HL-60 (cell line): Measurements from ENCODE around the gene KCTD15.

Experiments
- DNase-seq, 2 experiments: peaks; one replicate each; pipeline ENCODE4 v3.0.0-alpha.2; 2010 to 2020; ENCODE audit warnings: low read depth in 1 of 2, low spot score in 1 of 2
- H3K27ac ChIP-seq: fragments of 250-450 bp; sonication (Bioruptor Pico); replicated peaks from 2 replicates; pipeline ENCODE4 v1.5.1; 2020; ENCODE audit warnings: mild to moderate bottlenecking, moderate library complexity
- H3K27me3 ChIP-seq: fragments of 250-450 bp; sonication (Bioruptor Pico); 2 replicates; pipeline ENCODE4 v1.5.1; 2021; ENCODE audit warnings: mild to moderate bottlenecking, moderate library complexity; ENCODE audit not compliant: insufficient read depth, poor library complexity, severe bottlenecking
- H3K4me3 ChIP-seq: replicated peaks from 2 replicates; pipeline ENCODE4 v1.5.1; 2011; ENCODE audit warnings: mild to moderate bottlenecking, control low read depth, low read length; ENCODE audit not compliant: insufficient read depth
- GABPA ChIP-seq: IDR thresholded peaks from 2 replicates; pipeline ENCODE4 v1.6.1; 2012; ENCODE audit warnings: low read depth
- POLR2AphosphoS5 ChIP-seq: IDR thresholded peaks from 2 replicates; pipeline ENCODE4 v1.6.1; 2012; ENCODE audit warnings: low read depth
- SPI1 ChIP-seq: IDR thresholded peaks from 2 replicates; pipeline ENCODE4 v1.6.1; 2012; ENCODE audit warnings: low read depth, mild to moderate bottlenecking, borderline replicate concordance
- TF ChIP-seq, protein P1 (sequence below): IDR thresholded peaks from one replicate; pipeline ENCODE4 v1.5.1; 2011; ENCODE audit warnings: low read length, control low read depth, inconsistent platforms; ENCODE audit not compliant: insufficient read depth
- TF ChIP-seq, protein P2 (sequence below): IDR thresholded peaks from 2 replicates; pipeline ENCODE4 v1.6.1; 2012; ENCODE audit warnings: low read depth; ENCODE audit not compliant: insufficient replicate concordance

Gene KCTD15

DNA sequence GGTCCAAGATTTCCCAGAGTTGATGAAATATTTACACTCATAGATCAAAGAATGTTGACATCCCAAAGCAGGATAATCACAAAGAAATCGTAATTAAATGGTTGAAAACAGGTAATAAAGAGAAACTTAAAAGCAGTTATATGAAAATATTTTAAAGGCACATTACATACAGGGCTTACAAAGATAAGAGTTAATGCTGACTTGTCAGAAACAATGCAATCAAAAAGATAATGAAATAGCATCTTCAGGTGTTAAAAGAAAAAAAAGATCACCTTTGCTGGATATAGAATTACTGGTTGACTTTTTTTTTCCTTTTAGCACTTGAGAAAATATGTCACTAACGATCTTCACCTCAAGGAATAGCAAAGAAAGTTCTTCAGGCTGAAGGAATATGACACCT lies 48.8 kb downstream of the KCTD15 start:
- DNase-seq: no peak
- Histone ChIP-seq H3K27me3 (no peaks in the 10 kb centered on the region), H3K27ac (no peak overlapping the region), H3K4me3 (no peak overlapping the region)
- TF ChIP-seq POLR2AphosphoS5 (no peak), SPI1 (no peak), GABPA (no peak)

DNA sequence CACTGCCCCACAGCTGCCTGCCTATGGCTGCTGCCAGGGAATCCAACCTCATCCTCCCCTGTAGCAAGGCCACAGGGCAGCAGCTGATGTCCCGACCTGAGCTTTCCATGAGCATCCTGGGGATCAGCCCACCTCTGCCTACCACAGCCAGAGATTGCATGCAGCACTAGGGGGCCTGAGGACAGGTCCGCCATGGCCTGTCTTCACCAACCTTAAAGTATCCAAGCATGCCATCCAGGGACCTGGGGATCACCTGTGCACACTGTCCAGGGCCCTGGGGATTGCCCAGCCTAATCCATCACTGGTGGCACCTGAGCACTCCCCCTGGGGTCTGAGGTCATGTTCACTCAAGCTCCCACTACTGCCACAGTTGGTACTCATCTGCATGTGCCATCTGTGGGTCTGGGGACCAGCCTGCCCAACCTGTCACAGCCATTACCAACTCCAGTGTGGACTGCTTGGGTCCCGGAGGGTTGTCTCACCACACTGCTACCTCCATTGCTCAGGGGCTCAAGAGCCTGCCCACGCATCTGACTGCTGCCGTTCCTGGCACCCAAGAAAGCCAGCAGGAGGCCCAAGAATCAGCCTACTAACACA lies 53.0 kb downstream of the KCTD15 start:
- Histone ChIP-seq H3K27me3 (no peaks in the 10 kb centered on the region), H3K27ac (no peak overlapping the region), H3K4me3 (no peak overlapping the region)
- no peak for TF ChIP-seq SPI1
- TF ChIP-seq, protein P1, sequence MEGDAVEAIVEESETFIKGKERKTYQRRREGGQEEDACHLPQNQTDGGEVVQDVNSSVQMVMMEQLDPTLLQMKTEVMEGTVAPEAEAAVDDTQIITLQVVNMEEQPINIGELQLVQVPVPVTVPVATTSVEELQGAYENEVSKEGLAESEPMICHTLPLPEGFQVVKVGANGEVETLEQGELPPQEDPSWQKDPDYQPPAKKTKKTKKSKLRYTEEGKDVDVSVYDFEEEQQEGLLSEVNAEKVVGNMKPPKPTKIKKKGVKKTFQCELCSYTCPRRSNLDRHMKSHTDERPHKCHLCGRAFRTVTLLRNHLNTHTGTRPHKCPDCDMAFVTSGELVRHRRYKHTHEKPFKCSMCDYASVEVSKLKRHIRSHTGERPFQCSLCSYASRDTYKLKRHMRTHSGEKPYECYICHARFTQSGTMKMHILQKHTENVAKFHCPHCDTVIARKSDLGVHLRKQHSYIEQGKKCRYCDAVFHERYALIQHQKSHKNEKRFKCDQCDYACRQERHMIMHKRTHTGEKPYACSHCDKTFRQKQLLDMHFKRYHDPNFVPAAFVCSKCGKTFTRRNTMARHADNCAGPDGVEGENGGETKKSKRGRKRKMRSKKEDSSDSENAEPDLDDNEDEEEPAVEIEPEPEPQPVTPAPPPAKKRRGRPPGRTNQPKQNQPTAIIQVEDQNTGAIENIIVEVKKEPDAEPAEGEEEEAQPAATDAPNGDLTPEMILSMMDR: no peak
- TF ChIP-seq, protein P2, sequence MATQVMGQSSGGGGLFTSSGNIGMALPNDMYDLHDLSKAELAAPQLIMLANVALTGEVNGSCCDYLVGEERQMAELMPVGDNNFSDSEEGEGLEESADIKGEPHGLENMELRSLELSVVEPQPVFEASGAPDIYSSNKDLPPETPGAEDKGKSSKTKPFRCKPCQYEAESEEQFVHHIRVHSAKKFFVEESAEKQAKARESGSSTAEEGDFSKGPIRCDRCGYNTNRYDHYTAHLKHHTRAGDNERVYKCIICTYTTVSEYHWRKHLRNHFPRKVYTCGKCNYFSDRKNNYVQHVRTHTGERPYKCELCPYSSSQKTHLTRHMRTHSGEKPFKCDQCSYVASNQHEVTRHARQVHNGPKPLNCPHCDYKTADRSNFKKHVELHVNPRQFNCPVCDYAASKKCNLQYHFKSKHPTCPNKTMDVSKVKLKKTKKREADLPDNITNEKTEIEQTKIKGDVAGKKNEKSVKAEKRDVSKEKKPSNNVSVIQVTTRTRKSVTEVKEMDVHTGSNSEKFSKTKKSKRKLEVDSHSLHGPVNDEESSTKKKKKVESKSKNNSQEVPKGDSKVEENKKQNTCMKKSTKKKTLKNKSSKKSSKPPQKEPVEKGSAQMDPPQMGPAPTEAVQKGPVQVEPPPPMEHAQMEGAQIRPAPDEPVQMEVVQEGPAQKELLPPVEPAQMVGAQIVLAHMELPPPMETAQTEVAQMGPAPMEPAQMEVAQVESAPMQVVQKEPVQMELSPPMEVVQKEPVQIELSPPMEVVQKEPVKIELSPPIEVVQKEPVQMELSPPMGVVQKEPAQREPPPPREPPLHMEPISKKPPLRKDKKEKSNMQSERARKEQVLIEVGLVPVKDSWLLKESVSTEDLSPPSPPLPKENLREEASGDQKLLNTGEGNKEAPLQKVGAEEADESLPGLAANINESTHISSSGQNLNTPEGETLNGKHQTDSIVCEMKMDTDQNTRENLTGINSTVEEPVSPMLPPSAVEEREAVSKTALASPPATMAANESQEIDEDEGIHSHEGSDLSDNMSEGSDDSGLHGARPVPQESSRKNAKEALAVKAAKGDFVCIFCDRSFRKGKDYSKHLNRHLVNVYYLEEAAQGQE: no peak
- TF ChIP-seq GABPA: no peak
- TF ChIP-seq POLR2AphosphoS5: no peak
- DNase-seq: no peak

DNA sequence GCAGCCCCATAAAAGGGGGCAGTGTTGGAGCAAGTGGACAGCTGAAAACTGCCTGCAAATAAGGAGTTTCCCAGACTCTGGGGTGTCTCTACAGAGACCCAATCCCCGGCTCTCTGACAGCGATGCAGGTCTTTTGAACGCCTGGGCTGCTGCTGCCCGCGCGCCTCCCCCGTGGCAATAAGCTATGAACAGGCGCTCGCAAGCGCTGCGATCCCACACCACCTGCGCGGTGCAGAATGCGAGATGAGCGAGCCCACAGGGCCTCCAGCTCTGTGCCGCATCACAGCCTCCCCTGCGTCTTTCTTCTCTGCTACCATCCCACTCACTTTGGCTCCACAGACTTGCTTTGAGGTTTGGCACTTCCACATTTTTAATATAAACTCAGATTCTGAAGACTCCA lies 62.3 kb downstream of the KCTD15 start:
- Histone ChIP-seq H3K27me3 (peaks cover 3% of the 10 kb centered on the region), H3K4me3 (no peak overlapping the region), H3K27ac (no peak overlapping the region)
- TF ChIP-seq GABPA: no peak
- no peak for TF ChIP-seq SPI1
- TF ChIP-seq POLR2AphosphoS5: no peak
- TF ChIP-seq, protein P2: no peak
- TF ChIP-seq, protein P1: no peak
- DNase-seq: no peak

DNA sequence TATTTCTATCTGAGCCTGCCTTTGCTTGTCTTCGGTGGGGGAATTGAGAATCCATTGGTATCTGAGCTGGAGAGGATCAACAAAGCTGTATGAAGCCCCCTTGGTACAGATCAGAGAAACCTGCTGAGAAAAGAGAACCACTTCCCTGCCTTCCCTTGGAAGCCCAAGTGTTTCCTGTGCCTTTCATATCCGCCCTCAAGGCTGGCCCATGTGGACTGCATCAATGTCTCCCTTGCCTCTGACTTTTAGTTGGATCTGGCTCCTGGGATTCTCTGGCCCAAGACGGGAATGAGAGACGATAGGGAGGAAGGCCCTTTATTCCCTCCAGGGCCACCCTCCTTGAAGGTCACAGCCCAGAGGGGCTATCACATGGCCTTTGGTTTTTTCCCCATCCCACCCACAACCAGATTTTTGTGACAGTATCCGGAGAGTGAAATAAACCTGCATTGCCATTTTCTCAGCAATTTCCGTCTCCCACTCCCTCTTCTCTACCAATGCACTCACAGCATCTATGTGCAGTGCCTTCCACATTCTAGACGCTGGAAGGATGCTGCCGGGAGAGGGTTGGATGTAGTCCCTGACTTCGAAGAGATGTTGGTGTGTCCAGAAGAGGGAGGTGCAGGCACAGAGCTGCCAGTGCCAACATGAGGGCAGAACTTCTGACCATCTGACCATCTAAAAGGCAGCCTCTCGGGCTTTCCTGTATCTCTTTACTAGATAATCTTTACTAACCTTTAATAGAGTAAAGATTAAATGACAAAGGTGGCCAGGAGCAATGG lies 63.8 kb downstream of the KCTD15 start:
- Histone ChIP-seq H3K4me3 (no peak overlapping the region), H3K27ac (no peak overlapping the region), H3K27me3 (peaks cover 3% of the 10 kb centered on the region)
- no peak for TF ChIP-seq SPI1
- no peak for TF ChIP-seq GABPA
- no peak for TF ChIP-seq POLR2AphosphoS5
- TF ChIP-seq, protein P2: no peak
- TF ChIP-seq, protein P1: no peak
- DNase-seq: no peak
